ENCODE data around the gene TMEM37.

DNA sequence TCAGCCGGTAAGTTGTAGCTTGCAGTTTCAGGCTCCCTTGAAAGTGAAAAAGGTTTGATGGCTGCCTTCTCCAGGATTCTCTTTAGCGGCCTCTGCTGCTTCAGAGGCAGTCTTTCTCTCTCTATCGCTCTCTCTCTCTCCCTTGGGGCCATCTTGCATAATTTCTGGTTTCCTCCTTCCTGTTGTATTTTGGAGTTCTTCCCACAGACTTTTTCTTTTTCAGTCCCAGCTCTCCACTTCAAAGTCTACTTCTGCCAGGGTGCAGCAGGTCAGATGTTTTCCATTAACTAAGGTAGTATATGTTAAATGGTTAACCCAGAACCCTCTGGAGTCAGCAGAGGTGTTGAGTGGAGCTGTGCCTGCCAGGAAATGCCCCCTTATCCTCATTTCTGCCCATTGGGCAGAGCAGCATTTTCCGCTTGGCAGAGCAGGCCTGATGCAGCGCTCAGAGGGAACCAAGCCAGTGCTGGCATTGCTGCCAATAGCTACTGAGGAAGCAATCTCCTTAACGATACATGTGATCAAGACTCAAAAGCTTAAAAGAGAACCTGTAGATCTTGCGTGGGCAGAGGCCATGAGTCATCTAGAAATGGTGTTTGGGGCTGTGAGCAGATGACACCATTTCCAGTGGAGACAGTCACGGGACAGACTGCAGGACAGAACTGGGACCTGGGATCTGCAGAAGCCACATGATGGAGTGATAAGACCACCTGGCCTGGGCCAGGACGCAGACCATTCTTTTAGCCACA is 44.1 kb upstream of the TMEM37 start:
- TF ChIP-seq, protein P1, sequence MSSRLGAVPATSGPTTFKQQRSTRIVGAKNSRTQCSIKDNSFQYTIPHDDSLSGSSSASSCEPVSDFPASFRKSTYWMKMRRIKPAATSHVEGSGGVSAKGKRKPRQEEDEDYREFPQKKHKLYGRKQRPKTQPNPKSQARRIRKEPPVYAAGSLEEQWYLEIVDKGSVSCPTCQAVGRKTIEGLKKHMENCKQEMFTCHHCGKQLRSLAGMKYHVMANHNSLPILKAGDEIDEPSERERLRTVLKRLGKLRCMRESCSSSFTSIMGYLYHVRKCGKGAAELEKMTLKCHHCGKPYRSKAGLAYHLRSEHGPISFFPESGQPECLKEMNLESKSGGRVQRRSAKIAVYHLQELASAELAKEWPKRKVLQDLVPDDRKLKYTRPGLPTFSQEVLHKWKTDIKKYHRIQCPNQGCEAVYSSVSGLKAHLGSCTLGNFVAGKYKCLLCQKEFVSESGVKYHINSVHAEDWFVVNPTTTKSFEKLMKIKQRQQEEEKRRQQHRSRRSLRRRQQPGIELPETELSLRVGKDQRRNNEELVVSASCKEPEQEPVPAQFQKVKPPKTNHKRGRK (CRISPR knock-in tag; IDR thresholded peaks at IDR 0.05; ENCODE audit: borderline replicate concordance): no peak
- TF ChIP-seq FOXK1 (CRISPR knock-in tag; IDR thresholded peaks at IDR 0.05) (no peak), GABPB1 (CRISPR knock-in tag; IDR thresholded peaks at IDR 0.05) (no peak), SP1 (CRISPR knock-in tag; conservative IDR thresholded peaks at IDR 0.05) (no peak), NFE2L1 (CRISPR knock-in tag; IDR thresholded peaks at IDR 0.05) (no peak), CREM (CRISPR knock-in tag; IDR thresholded peaks at IDR 0.05) (no peak), RORB (CRISPR knock-in tag; IDR thresholded peaks at IDR 0.05) (no peak), SMAD3 (CRISPR knock-in tag; IDR thresholded peaks at IDR 0.05; ENCODE audit: borderline replicate concordance) (no peak), ZNF138 (CRISPR knock-in tag; conservative IDR thresholded peaks at IDR 0.05) (no peak)
- TF ChIP-seq, protein P2, sequence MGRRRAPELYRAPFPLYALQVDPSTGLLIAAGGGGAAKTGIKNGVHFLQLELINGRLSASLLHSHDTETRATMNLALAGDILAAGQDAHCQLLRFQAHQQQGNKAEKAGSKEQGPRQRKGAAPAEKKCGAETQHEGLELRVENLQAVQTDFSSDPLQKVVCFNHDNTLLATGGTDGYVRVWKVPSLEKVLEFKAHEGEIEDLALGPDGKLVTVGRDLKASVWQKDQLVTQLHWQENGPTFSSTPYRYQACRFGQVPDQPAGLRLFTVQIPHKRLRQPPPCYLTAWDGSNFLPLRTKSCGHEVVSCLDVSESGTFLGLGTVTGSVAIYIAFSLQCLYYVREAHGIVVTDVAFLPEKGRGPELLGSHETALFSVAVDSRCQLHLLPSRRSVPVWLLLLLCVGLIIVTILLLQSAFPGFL (CRISPR knock-in tag; IDR thresholded peaks at IDR 0.05; ENCODE audit: borderline replicate concordance): no peak
- TF ChIP-seq, protein P3, sequence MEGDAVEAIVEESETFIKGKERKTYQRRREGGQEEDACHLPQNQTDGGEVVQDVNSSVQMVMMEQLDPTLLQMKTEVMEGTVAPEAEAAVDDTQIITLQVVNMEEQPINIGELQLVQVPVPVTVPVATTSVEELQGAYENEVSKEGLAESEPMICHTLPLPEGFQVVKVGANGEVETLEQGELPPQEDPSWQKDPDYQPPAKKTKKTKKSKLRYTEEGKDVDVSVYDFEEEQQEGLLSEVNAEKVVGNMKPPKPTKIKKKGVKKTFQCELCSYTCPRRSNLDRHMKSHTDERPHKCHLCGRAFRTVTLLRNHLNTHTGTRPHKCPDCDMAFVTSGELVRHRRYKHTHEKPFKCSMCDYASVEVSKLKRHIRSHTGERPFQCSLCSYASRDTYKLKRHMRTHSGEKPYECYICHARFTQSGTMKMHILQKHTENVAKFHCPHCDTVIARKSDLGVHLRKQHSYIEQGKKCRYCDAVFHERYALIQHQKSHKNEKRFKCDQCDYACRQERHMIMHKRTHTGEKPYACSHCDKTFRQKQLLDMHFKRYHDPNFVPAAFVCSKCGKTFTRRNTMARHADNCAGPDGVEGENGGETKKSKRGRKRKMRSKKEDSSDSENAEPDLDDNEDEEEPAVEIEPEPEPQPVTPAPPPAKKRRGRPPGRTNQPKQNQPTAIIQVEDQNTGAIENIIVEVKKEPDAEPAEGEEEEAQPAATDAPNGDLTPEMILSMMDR (IDR thresholded peaks at IDR 0.05): no peak
- TF ChIP-seq, protein P4, sequence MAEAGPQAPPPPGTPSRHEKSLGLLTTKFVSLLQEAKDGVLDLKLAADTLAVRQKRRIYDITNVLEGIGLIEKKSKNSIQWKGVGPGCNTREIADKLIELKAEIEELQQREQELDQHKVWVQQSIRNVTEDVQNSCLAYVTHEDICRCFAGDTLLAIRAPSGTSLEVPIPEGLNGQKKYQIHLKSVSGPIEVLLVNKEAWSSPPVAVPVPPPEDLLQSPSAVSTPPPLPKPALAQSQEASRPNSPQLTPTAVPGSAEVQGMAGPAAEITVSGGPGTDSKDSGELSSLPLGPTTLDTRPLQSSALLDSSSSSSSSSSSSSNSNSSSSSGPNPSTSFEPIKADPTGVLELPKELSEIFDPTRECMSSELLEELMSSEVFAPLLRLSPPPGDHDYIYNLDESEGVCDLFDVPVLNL (CRISPR knock-in tag; IDR thresholded peaks at IDR 0.05; ENCODE audit: borderline replicate concordance, low read depth): no peak
- TF ChIP-seq, protein P5, sequence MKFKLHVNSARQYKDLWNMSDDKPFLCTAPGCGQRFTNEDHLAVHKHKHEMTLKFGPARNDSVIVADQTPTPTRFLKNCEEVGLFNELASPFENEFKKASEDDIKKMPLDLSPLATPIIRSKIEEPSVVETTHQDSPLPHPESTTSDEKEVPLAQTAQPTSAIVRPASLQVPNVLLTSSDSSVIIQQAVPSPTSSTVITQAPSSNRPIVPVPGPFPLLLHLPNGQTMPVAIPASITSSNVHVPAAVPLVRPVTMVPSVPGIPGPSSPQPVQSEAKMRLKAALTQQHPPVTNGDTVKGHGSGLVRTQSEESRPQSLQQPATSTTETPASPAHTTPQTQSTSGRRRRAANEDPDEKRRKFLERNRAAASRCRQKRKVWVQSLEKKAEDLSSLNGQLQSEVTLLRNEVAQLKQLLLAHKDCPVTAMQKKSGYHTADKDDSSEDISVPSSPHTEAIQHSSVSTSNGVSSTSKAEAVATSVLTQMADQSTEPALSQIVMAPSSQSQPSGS (CRISPR knock-in tag; IDR thresholded peaks at IDR 0.05; ENCODE audit: borderline replicate concordance, low read depth): no peak
- TF ChIP-seq, protein P6, sequence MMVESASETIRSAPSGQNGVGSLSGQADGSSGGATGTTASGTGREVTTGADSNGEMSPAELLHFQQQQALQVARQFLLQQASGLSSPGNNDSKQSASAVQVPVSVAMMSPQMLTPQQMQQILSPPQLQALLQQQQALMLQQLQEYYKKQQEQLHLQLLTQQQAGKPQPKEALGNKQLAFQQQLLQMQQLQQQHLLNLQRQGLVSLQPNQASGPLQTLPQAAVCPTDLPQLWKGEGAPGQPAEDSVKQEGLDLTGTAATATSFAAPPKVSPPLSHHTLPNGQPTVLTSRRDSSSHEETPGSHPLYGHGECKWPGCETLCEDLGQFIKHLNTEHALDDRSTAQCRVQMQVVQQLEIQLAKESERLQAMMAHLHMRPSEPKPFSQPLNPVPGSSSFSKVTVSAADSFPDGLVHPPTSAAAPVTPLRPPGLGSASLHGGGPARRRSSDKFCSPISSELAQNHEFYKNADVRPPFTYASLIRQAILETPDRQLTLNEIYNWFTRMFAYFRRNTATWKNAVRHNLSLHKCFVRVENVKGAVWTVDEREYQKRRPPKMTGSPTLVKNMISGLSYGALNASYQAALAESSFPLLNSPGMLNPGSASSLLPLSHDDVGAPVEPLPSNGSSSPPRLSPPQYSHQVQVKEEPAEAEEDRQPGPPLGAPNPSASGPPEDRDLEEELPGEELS (CRISPR knock-in tag; IDR thresholded peaks at IDR 0.05): no peak

Measured in WTC11 (cell line).